ENCODE results near the gene STOML1.

DNA sequence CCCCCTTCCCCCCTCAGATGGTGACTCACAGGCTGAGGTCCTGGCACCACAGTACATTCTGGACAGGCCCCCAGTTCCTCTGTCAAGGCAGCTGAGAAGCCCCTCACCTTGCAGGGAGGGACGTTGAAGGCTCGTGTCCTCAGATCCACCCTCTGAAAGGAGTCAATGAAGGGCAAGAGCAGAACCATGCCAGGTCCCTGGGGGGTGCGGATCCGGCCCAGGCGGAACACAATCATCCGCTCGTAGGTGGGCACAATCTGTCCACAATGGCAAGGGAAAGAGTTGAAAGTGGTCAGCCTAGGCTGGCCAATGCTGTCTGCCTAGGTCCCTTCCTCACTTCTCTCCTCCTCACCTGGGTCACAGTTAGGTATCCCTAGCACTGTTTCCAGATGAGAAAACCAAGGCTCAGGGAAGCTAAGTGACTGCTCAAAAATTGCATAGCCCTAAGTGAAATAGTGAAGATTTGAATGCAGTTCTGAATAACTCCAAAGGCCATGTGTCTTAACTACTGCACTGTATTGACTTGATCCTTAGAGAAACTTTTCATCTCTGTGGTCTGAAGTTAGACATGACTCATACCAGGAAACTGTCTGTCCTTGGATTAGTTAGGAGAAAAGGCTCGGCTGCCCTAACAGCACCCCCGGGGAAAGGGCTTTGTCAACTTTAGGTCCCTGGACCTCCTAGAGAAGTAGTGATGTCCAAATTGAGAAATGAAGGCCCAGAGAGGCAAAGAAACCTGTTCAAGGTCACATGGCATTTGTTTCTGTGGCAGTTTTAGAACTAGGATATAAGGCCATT is 2.9 kb downstream of the STOML1 start:
- TF ChIP-seq, protein P1, sequence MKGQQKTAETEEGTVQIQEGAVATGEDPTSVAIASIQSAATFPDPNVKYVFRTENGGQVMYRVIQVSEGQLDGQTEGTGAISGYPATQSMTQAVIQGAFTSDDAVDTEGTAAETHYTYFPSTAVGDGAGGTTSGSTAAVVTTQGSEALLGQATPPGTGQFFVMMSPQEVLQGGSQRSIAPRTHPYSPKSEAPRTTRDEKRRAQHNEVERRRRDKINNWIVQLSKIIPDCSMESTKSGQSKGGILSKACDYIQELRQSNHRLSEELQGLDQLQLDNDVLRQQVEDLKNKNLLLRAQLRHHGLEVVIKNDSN (CRISPR knock-in tag; IDR thresholded peaks at IDR 0.05): no peak
- TF ChIP-seq, protein P2, sequence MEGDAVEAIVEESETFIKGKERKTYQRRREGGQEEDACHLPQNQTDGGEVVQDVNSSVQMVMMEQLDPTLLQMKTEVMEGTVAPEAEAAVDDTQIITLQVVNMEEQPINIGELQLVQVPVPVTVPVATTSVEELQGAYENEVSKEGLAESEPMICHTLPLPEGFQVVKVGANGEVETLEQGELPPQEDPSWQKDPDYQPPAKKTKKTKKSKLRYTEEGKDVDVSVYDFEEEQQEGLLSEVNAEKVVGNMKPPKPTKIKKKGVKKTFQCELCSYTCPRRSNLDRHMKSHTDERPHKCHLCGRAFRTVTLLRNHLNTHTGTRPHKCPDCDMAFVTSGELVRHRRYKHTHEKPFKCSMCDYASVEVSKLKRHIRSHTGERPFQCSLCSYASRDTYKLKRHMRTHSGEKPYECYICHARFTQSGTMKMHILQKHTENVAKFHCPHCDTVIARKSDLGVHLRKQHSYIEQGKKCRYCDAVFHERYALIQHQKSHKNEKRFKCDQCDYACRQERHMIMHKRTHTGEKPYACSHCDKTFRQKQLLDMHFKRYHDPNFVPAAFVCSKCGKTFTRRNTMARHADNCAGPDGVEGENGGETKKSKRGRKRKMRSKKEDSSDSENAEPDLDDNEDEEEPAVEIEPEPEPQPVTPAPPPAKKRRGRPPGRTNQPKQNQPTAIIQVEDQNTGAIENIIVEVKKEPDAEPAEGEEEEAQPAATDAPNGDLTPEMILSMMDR (IDR thresholded peaks at IDR 0.05): no peak
- TF ChIP-seq JUN (CRISPR knock-in tag; IDR thresholded peaks at IDR 0.05): no peak
- TF ChIP-seq, protein P3, sequence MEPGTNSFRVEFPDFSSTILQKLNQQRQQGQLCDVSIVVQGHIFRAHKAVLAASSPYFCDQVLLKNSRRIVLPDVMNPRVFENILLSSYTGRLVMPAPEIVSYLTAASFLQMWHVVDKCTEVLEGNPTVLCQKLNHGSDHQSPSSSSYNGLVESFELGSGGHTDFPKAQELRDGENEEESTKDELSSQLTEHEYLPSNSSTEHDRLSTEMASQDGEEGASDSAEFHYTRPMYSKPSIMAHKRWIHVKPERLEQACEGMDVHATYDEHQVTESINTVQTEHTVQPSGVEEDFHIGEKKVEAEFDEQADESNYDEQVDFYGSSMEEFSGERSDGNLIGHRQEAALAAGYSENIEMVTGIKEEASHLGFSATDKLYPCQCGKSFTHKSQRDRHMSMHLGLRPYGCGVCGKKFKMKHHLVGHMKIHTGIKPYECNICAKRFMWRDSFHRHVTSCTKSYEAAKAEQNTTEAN (CRISPR knock-in tag; IDR thresholded peaks at IDR 0.05): no peak
- no peak for TF ChIP-seq FOXP1 (CRISPR knock-in tag; IDR thresholded peaks at IDR 0.05; ENCODE audit: borderline replicate concordance)
- TF ChIP-seq, protein P4, sequence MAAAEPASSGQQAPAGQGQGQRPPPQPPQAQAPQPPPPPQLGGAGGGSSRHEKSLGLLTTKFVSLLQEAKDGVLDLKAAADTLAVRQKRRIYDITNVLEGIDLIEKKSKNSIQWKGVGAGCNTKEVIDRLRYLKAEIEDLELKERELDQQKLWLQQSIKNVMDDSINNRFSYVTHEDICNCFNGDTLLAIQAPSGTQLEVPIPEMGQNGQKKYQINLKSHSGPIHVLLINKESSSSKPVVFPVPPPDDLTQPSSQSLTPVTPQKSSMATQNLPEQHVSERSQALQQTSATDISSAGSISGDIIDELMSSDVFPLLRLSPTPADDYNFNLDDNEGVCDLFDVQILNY (CRISPR knock-in tag; IDR thresholded peaks at IDR 0.05): no peak
- TF ChIP-seq, protein P5, sequence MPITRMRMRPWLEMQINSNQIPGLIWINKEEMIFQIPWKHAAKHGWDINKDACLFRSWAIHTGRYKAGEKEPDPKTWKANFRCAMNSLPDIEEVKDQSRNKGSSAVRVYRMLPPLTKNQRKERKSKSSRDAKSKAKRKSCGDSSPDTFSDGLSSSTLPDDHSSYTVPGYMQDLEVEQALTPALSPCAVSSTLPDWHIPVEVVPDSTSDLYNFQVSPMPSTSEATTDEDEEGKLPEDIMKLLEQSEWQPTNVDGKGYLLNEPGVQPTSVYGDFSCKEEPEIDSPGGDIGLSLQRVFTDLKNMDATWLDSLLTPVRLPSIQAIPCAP (CRISPR knock-in tag; IDR thresholded peaks at IDR 0.05): no peak
- no peak for TF ChIP-seq FOXJ3 (CRISPR knock-in tag; IDR thresholded peaks at IDR 0.05; ENCODE audit: borderline replicate concordance)
- TF ChIP-seq NFE2L1 (CRISPR knock-in tag; IDR thresholded peaks at IDR 0.05): no peak
- TF ChIP-seq, protein P6, sequence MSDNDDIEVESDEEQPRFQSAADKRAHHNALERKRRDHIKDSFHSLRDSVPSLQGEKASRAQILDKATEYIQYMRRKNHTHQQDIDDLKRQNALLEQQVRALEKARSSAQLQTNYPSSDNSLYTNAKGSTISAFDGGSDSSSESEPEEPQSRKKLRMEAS (CRISPR knock-in tag; IDR thresholded peaks at IDR 0.05): no peak
- no peak for TF ChIP-seq NR3C1 (CRISPR knock-in tag; conservative IDR thresholded peaks at IDR 0.05; ENCODE audit: low read depth)
- TF ChIP-seq ZNF263 (CRISPR knock-in tag; IDR thresholded peaks at IDR 0.05; ENCODE audit: low read depth): no peak

Measured in WTC11 (cell line).